Omental fat pad (tissue), 4 donors: ENCODE measurements around the gene DUSP12. TPM values are rescaled to one million over a fixed set of nuclear protein-coding genes. Genes with fewer than 3 reads are reported as not detected.

Experiments used
- ATAC-seq: fragments of 150-250 bp; one replicate; pipeline ENCODE4 v1.9.1; 2016; ENCODE audit warnings: mild to moderate bottlenecking, moderate library complexity; ENCODE audit not compliant: low FRiP score
- DNase-seq: peaks from one replicate; pipeline ENCODE4 v3.0.0-alpha.2; 2019; ENCODE audit warnings: low spot score
- CTCF ChIP-seq, 3 donors: fragments of 450-650 bp; IDR thresholded peaks; one replicate each; pipeline ENCODE4 v1.5.1; 2016 to 2017; ENCODE audit warnings: antibody characterized with exemption in 3 of 3, mild to moderate bottlenecking in 3 of 3, moderate library complexity in 2 of 3
- total RNA-seq, 4 donors: library from RNA; depleted of rRNA; stranded (reverse); fragments of >200 nt; gene quantifications; one replicate each; pipeline ENCODE4 v1.1.0, GENCODE V29; 2016

DUSP12 gene
- total RNA-seq, 4 donors from 2014 or later, result 14.8 to 49.2 (median 27.8) TPM

GRCh38 chr1:161779393-161779792, 29.8 kb downstream of the DUSP12 start:
- TF ChIP-seq CTCF (IDR thresholded peaks at IDR 0.05), result no peak
- ATAC-seq, result no peak
- DNase-seq, result no peak

GRCh38 chr1:161781995-161782394, 32.4 kb downstream of the DUSP12 start:
- DNase-seq, result no peak
- TF ChIP-seq CTCF (IDR thresholded peaks at IDR 0.05), result no peak
- ATAC-seq, result no peak

- no peak for TF ChIP-seq CTCF (IDR thresholded peaks at IDR 0.05)
- ATAC-seq (no peak), DNase-seq (no peak)
Measured at GRCh38 chr1:161782886-161783285, 33.3 kb downstream of the DUSP12 start.

- no peak for ATAC-seq
- no peak for DNase-seq
- no peak for TF ChIP-seq CTCF (IDR thresholded peaks at IDR 0.05)
Measured at GRCh38 chr1:161784968-161785367, 35.4 kb downstream of the DUSP12 start.

GRCh38 chr1:161787355-161787754, 37.8 kb downstream of the DUSP12 start:
- DNase-seq, result no peak
- no peak for ATAC-seq
- no peak for TF ChIP-seq CTCF (IDR thresholded peaks at IDR 0.05)

GRCh38 chr1:161790587-161791317, 41.2 kb downstream of the DUSP12 start:
- ATAC-seq (no peak), DNase-seq (no peak)
- no peak for TF ChIP-seq CTCF (IDR thresholded peaks at IDR 0.05)
